SU-DHL-6 (cell line): Measurements from ENCODE around the gene SPINT1.

Source experiments
- EZH2phosphoT487 ChIP-seq: fragments of 200-600 bp; sonication (generic), shearing (Covaris generic); conservative IDR thresholded peaks from 2 replicates; pipeline ENCODE4 v1.6.1; 2018; ENCODE audit warnings: mild to moderate bottlenecking, antibody characterized with exemption, low read length, moderate library complexity, mixed read lengths
- TF ChIP-seq, protein P1 (sequence below): fragments of 200-600 bp; sonication (generic); IDR thresholded peaks from one replicate; pipeline ENCODE4 v1.5.1; 2017; ENCODE audit warnings: antibody characterized with exemption, mild to moderate bottlenecking, low read length, moderate library complexity; ENCODE audit not compliant: insufficient read depth, poor library complexity, severe bottlenecking

GRCh38 chr15:40823572-40824343 is 20.1 kb upstream of the SPINT1 start:
- TF ChIP-seq, protein P1, sequence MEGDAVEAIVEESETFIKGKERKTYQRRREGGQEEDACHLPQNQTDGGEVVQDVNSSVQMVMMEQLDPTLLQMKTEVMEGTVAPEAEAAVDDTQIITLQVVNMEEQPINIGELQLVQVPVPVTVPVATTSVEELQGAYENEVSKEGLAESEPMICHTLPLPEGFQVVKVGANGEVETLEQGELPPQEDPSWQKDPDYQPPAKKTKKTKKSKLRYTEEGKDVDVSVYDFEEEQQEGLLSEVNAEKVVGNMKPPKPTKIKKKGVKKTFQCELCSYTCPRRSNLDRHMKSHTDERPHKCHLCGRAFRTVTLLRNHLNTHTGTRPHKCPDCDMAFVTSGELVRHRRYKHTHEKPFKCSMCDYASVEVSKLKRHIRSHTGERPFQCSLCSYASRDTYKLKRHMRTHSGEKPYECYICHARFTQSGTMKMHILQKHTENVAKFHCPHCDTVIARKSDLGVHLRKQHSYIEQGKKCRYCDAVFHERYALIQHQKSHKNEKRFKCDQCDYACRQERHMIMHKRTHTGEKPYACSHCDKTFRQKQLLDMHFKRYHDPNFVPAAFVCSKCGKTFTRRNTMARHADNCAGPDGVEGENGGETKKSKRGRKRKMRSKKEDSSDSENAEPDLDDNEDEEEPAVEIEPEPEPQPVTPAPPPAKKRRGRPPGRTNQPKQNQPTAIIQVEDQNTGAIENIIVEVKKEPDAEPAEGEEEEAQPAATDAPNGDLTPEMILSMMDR: no peak
- TF ChIP-seq EZH2phosphoT487: no peak
